Type B pancreatic cell (in vitro differentiated cells): Measurements from ENCODE around the gene MFRP. TPM values are rescaled to one million over a fixed set of nuclear protein-coding genes. Genes with fewer than 3 reads are reported as not detected.
A peak's percentile ranks its signal among the peaks of the same experiment; 100 is the strongest.

Experiments used
- DNase-seq: peaks from one replicate; pipeline ENCODE4 v3.0.0; 2021; ENCODE audit warnings: mixed read lengths; ENCODE audit not compliant: unreplicated experiment; ENCODE audit errors: extremely low spot score
- H3K27ac Mint-ChIP-seq: 2 replicates; pipeline ENCODE4 v1.8.0; 2021; ENCODE audit warnings: mild to moderate bottlenecking, mixed read lengths
- H3K27me3 Mint-ChIP-seq: 2 replicates; pipeline ENCODE4 v1.8.0; 2021; ENCODE audit warnings: mixed read lengths
- H3K36me3 Mint-ChIP-seq: 2 replicates; pipeline ENCODE4 v1.8.0; 2021; ENCODE audit warnings: mixed read lengths
- H3K4me1 Mint-ChIP-seq: one replicate; pipeline ENCODE4 v1.8.0; 2021; ENCODE audit warnings: mixed read lengths; ENCODE audit not compliant: unreplicated experiment
- H3K4me3 Mint-ChIP-seq: 2 replicates; pipeline ENCODE4 v1.8.0; 2021; ENCODE audit warnings: mild to moderate bottlenecking, mixed read lengths
- H3K9me3 Mint-ChIP-seq: 2 replicates; pipeline ENCODE4 v1.8.0; 2021; ENCODE audit warnings: mixed read lengths
- CTCF ChIP-seq: fragments of 200-600 bp; sonication (generic); conservative IDR thresholded peaks from 2 replicates; pipeline ENCODE4 v1.5.0; 2021; ENCODE audit warnings: antibody characterized with exemption, mild to moderate bottlenecking
- total RNA-seq: library from RNA; stranded (reverse); gene quantifications from 2 replicates; pipeline ENCODE4 v1.2.1, GENCODE V29; 2021; ENCODE audit warnings: low replicate concordance

MFRP gene
- total RNA-seq, 1 donor from 2014 or later = not detected

GRCh38 chr11:119371778-119372182 lies 25.3 kb upstream of the MFRP start:
- Mint-ChIP-seq H3K27me3 (peaks cover 4% of the 10 kb centered on the region), H3K4me1 (peaks cover 62% of the 10 kb centered on the region), H3K9me3 (no peaks in the 10 kb centered on the region), H3K4me3 (peak overlapping the region; percentile 47), H3K36me3 (no peaks in the 10 kb centered on the region), H3K27ac (no peak overlapping the region)
- DNase-seq = no peak
- TF ChIP-seq CTCF = no peak

DNA sequence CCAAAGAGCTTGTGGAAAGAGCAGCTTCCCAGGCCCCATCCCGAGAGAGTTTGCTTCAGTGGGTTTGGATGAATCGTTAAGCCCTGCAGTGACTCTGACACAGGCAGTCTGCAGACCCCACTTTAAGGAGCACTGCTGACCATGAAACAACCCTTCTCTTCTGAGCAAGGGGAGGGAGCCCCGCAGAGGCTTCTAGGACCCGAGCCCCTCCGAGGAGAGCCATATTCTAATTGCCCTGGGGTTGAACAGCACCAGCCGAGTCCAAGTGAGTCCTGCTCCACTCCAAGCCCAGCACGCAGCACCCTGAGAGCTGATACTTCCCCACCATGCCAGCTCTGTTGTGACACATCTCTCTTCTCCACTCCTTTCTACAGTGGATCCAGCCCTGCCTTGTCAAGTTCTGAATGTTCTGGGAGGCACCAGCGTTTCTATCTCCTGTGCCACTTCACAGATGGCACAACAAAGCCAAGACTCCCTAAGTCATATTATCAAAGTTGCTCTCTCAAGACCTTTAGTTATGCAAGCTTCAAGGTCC lies 24.6 kb upstream of the MFRP start:
- peaks cover 58% of the 10 kb centered on the region for H3K4me1 Mint-ChIP-seq
- H3K36me3 Mint-ChIP-seq = no peaks in the 10 kb centered on the region
- no peak for TF ChIP-seq CTCF
- H3K9me3 Mint-ChIP-seq = no peaks in the 10 kb centered on the region
- H3K27me3 Mint-ChIP-seq = peaks cover 10% of the 10 kb centered on the region
- DNase-seq = no peak
- no peak overlapping the region for H3K27ac Mint-ChIP-seq
- H3K4me3 Mint-ChIP-seq = no peak overlapping the region

GRCh38 chr11:119370486-119371046 lies 24.1 kb upstream of the MFRP start:
- H3K4me1 Mint-ChIP-seq = peaks cover 53% of the 10 kb centered on the region
- no peaks in the 10 kb centered on the region for H3K9me3 Mint-ChIP-seq
- no peaks in the 10 kb centered on the region for H3K36me3 Mint-ChIP-seq
- peak overlapping the region; percentile 22 for H3K4me3 Mint-ChIP-seq
- H3K27me3 Mint-ChIP-seq = peaks cover 12% of the 10 kb centered on the region
- H3K27ac Mint-ChIP-seq = peak overlapping the region; percentile 56
- no peak for DNase-seq
- no peak for TF ChIP-seq CTCF

- Mint-ChIP-seq H3K4me3 (peak overlapping the region; percentile 40), H3K36me3 (peaks cover 3% of the 10 kb centered on the region), H3K9me3 (peaks cover 4% of the 10 kb centered on the region), H3K27ac (peak overlapping the region; percentile 84), H3K27me3 (peaks cover 24% of the 10 kb centered on the region), H3K4me1 (peaks cover 55% of the 10 kb centered on the region)
- DNase-seq = no peak
- TF ChIP-seq CTCF = no peak
These were observed 22.8 kb upstream of the MFRP start for GRCh38 chr11:119369132-119369925.

- Mint-ChIP-seq H3K9me3 (peaks cover 4% of the 10 kb centered on the region), H3K36me3 (peaks cover 3% of the 10 kb centered on the region), H3K27me3 (peaks cover 24% of the 10 kb centered on the region), H3K4me3 (peak overlapping the region; percentile 57), H3K27ac (peak overlapping the region; percentile 83), H3K4me1 (peaks cover 50% of the 10 kb centered on the region)
- no peak for DNase-seq
- no peak for TF ChIP-seq CTCF
These were observed 21.9 kb upstream of the MFRP start for GRCh38 chr11:119368121-119369034.
